Thoracic aorta (tissue), 2 donors: ENCODE results near the gene CARS1. TPM values are rescaled to one million over a fixed set of nuclear protein-coding genes. Genes with fewer than 3 reads are reported as not detected.

Source experiments
- total RNA-seq, 2 donors: library from RNA; depleted of rRNA; stranded (reverse); fragments of >200 nt; gene quantifications; one replicate each; pipeline versions ENCODE4 v1.1.0 to v1.2.3, GENCODE V29; 2016

CARS1 gene
- total RNA-seq, 2 donors from 2014 or later = 38.4 to 56.5 TPM

Other genes starting within 250 kb of the CARS1 start
- gene CDKN1C, start 171.6 kb downstream of the CARS1 start, total RNA-seq = 10 to 100 TPM; 17.1 to 25.0 TPM
- 10 to 100 TPM; 14.4 to 21.3 TPM for gene PHLDA2, start 128.0 kb downstream of the CARS1 start, total RNA-seq
- 10 to 100 TPM; 62.8 to 83.7 TPM for gene NAP1L4, start 65.1 kb downstream of the CARS1 start, total RNA-seq
- 100 to 1,000 TPM in 1 of 2 donors, 10 to 100 TPM in 1; 99.9 to 121 TPM for gene OSBPL5, start 107.9 kb upstream of the CARS1 start, total RNA-seq
- not detected for gene MRGPRG, start 161.4 kb upstream of the CARS1 start, total RNA-seq
- gene MRGPRE, start 175.0 kb upstream of the CARS1 start, total RNA-seq = not detected